Body of pancreas (tissue), 4 donors: Measurements from ENCODE around the gene AGTR1.

Experiments used
- CTCF ChIP-seq, 7 experiments: fragments of 450-650 bp in 4 of 7; fragments of 200-600 bp in 3 of 7; sonication (generic) in 3 of 7; IDR thresholded peaks; one replicate each; pipeline ENCODE4 v1.5.1; 2016 to 2019; ENCODE audit warnings: antibody characterized with exemption in 7 of 7
- POLR2A ChIP-seq, 3 donors: fragments of 450-650 bp; IDR thresholded peaks; one replicate each; pipeline ENCODE4 v1.6.1; 2016; ENCODE audit warnings: antibody characterized with exemption in 3 of 3, mild to moderate bottlenecking in 2 of 3

- TF ChIP-seq CTCF (IDR thresholded peaks at IDR 0.05) (no peak), POLR2A (IDR thresholded peaks at IDR 0.05) (no peak)
Measured at GRCh38 chr3:148740291-148740690, 42.6 kb downstream of the AGTR1 start.
